ENCODE measurements around the gene MRPL49. TPM values are rescaled to one million over a fixed set of nuclear protein-coding genes. Genes with fewer than 3 reads are reported as not detected.
"Not testable (repeated sequence)": the region's sequence is repeated elsewhere in the genome, so short reads cannot be mapped to it uniquely, and the experiment has no call there.

MRPL49 gene
- total RNA-seq, 1 donor from 2014 or later, result 43.5 TPM

DNA sequence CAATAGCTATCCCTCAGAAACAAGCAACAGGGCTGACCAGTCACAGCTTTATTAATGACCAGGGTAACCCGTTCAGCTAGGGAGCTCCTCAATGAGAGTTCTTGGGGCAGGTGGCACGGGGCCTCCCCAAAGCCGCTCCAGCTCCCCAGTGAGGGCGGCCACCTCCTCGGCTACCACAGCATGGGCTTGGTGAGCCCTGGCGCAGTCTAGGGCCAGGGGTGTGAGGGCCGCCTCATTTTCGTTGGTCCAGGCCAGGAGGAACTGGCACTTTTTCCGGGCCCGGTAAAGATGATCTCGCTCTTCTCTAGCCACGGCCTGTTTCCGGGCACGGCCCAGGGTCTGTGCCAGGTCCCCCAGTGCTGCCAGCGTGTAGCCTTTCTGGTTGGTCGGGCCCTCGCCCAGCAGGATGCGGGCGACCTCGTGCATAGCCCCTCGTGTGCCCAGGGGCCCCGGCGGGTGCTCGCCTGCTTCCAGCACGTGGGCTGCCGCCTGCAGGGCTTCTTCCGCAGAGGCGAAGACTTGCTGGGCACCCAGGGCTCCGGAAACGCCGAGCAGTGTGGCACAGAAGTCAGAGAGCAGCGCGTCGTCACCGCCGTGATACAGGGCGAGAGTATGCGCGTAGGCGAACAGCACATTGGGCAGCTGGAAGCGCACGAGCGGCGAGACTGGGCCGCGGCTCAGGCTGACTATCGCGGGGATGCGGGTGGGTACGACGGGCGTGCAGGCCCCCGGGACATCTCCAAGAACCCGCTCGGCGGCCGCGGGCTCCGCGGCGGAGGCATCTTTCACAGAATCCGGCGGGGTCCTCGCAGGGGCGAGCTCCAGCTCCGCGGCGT, 5.5 kb upstream of the MRPL49 start:
- no peak for DNase-seq (ENCODE audit: extremely low spot score in 2 of 2)

GRCh38 chr11:65117206-65118096, 4.7 kb upstream of the MRPL49 start, which contains the start of gene ZNHIT2:
TSS of gene ZNHIT2 (minus strand) at chr11:65117701. CDS start at chr11:65117653, 48 bp downstream.
- intact Hi-C loops (cut with DNase I), result loop anchor here (5.0 kb wide), 1 partner anchor 105 kb away; the partner anchor contains the start of gene ARL2
- Histone ChIP-seq H3K36me3 (peaks cover 0 to 24% of the 10 kb centered on the region in 2 donors), H3K4me1 (peaks cover 46% of the 10 kb centered on the region), H3K4me3 (peak within 1 kb of the TSS; percentile 79 to 98), H3K27ac (peak within 1 kb of the TSS; percentile 71), H3K27me3 (no peaks in the 10 kb centered on the region), H3K9me3 (no peaks in the 10 kb centered on the region)
- TF ChIP-seq, protein P1, sequence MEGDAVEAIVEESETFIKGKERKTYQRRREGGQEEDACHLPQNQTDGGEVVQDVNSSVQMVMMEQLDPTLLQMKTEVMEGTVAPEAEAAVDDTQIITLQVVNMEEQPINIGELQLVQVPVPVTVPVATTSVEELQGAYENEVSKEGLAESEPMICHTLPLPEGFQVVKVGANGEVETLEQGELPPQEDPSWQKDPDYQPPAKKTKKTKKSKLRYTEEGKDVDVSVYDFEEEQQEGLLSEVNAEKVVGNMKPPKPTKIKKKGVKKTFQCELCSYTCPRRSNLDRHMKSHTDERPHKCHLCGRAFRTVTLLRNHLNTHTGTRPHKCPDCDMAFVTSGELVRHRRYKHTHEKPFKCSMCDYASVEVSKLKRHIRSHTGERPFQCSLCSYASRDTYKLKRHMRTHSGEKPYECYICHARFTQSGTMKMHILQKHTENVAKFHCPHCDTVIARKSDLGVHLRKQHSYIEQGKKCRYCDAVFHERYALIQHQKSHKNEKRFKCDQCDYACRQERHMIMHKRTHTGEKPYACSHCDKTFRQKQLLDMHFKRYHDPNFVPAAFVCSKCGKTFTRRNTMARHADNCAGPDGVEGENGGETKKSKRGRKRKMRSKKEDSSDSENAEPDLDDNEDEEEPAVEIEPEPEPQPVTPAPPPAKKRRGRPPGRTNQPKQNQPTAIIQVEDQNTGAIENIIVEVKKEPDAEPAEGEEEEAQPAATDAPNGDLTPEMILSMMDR (IDR thresholded peaks at IDR 0.05), result peak; percentile 92 to 97 (median 96)
- peak; percentile 84 to 99 for TF ChIP-seq POLR2AphosphoS5 (IDR thresholded peaks at IDR 0.05; ENCODE audit: insufficient read depth in 1 of 2, low read depth in 1 of 2)
- TF ChIP-seq POLR2A (IDR thresholded peaks at IDR 0.05), result no peak
- peak in 1 of 2 donors; percentile 98 for DNase-seq (ENCODE audit: extremely low spot score in 2 of 2)

More for the DNA sequence above, 5.5 kb upstream of the MRPL49 start:
- Histone ChIP-seq H3K4me1 (peaks cover 54% of the 10 kb centered on the region), H3K9me3 (no peaks in the 10 kb centered on the region), H3K4me3 (peak overlapping the region; percentile 79 to 98), H3K36me3 (peaks cover 0 to 24% of the 10 kb centered on the region in 2 donors), H3K27me3 (no peaks in the 10 kb centered on the region), H3K27ac (peak overlapping the region; percentile 71)
- TF ChIP-seq POLR2AphosphoS5 (IDR thresholded peaks at IDR 0.05; ENCODE audit: insufficient read depth in 1 of 2, low read depth in 1 of 2), result no peak
- TF ChIP-seq, protein P1 (IDR thresholded peaks at IDR 0.05), result no peak
- TF ChIP-seq POLR2A (IDR thresholded peaks at IDR 0.05), result no peak
- intact Hi-C loops (cut with DNase I), result loop anchor here (5.0 kb wide), 1 partner anchor 104 kb away; the partner anchor contains the start of gene ARL2

DNA sequence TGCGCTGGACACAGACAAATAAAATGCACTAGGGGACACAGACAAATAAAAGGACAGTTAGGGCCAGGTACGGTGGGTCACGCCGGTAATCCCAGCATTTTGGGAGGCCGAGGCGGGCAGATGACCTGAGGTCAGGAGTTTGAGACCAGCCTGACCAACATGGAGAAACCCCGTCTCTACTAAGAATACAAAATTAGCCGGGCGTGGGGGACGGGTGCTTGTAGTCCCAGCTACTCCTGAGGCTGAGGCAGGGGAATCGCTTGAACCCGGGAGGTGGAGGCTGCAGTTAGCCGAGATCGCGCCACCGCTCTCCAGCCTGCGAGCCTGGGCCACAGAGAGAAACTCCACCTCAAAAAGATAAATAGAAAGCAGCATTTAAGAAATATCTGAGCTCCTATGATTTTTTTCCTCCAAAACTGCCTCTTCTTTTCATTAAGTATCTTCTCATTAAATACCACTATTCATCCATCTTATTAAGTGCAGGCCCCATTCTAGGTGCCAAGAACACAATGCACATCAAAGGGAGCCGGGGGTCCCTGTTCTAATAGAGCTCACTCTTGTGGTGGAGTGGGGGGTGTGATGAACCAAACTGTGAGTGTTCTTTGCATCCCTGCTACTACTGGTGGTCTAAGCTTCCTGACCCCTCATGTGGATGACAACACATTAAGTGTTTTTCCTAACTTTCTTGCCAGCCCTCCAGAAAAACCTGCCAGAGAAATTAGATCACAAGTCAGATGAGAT, 3.9 kb upstream of the MRPL49 start:
- peaks cover 0 to 24% of the 10 kb centered on the region in 2 donors for H3K36me3 ChIP-seq

DNA sequence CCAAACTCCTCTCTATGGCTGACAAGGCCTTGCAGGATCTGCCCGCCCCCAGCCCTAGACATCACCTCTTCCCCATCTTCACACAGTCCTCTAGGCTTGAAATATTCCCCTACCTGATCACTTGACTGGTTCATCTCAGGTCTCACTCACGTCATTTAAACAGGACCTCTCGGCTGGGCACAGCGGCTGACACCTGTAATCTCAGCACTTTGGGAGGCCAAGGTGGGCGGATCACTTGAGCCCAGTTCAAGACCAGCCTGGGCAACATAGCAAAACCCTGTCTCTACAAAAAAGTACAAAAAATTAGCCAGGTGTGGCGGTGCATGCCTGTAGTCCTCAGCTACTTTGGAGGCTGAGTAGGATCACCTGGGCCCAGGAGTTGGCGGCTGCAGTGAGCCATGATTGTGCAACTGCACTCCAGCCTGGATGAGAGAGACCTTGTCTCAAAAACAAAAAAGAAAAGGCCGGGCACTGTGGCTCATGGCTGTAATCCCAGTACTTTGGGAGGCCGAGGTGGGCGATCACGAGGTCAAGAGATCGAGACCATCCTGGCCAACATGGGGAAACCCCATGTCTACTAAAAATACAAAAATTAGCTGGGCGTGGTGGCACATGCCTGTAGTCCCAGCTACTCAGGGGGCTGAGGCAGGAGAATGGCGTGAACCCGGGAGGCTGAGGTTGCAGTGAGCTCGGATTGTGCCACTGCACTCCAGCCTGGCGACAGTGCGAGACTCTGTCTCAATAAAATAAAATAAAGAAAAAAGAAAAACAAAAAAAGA, 3.0 kb upstream of the MRPL49 start:
- peaks cover 0 to 24% of the 10 kb centered on the region in 2 donors for H3K36me3 ChIP-seq
- not testable (repeated sequence) for H3K27me3 ChIP-seq, H3K9me3 ChIP-seq, H3K4me3 ChIP-seq
- intact Hi-C loops (cut with DNase I), result loop anchor here (5.0 kb wide), 1 partner anchor 107 kb away; the partner anchor contains the start of gene ARL2
- peak overlapping the region; percentile 71 for H3K27ac ChIP-seq
- peak in 1 of 2 donors; percentile 52 for DNase-seq (ENCODE audit: extremely low spot score in 2 of 2)
- H3K4me1 ChIP-seq, result peaks cover 49% of the 10 kb centered on the region

More for the DNA sequence above, 3.9 kb upstream of the MRPL49 start:
- Histone ChIP-seq H3K4me1 (peaks cover 46% of the 10 kb centered on the region), H3K27ac (peak overlapping the region; percentile 71), H3K9me3 (no peaks in the 10 kb centered on the region), H3K4me3 (no peak overlapping the region), H3K27me3 (no peaks in the 10 kb centered on the region)
- intact Hi-C loops (cut with DNase I), result loop anchor here (5.0 kb wide), 1 partner anchor 106 kb away; the partner anchor contains the start of gene ARL2
- TF ChIP-seq, protein P1 (IDR thresholded peaks at IDR 0.05), result peak in 2 of 3 experiments; percentile 3 to 4
- TF ChIP-seq POLR2AphosphoS5 (IDR thresholded peaks at IDR 0.05; ENCODE audit: insufficient read depth in 1 of 2, low read depth in 1 of 2), result no peak
- peak in 1 of 2 donors; percentile 85 for DNase-seq (ENCODE audit: extremely low spot score in 2 of 2)

Measured in vagina (tissue), 2 donors.